ENCODE results near the gene GLMN.
A peak's percentile ranks its signal among the peaks of the same experiment; 100 is the strongest.

GLMN gene

GRCh38 chr1:92298573-92299476 lies at the start of gene GLMN, which contains the start of gene RPAP2:
Gene GLMN, minus strand, starts transcription at chr1:92298987. Its CDS starts 988 bp downstream, at chr1:92297999.
Gene RPAP2, plus strand, starts transcription at chr1:92299059. Its CDS starts 15 bp downstream, at chr1:92299074.
- peak; percentile 86 for DNase-seq

- no peak for DNase-seq
Observed at GRCh38 chr1:92346866-92347640, 48.3 kb upstream of the GLMN start.

- no peak for DNase-seq
Observed at GRCh38 chr1:92343061-92343460, 44.3 kb upstream of the GLMN start.

- no peak for DNase-seq
Observed at GRCh38 chr1:92342401-92342800, 43.6 kb upstream of the GLMN start.

- no peak for DNase-seq
Observed at GRCh38 chr1:92340154-92340553, 41.4 kb upstream of the GLMN start.

- no peak for DNase-seq
Observed at GRCh38 chr1:92333668-92334067, 34.9 kb upstream of the GLMN start.

GRCh38 chr1:92329347-92330129 lies 30.8 kb upstream of the GLMN start:
- peak; percentile 43 for DNase-seq

GRCh38 chr1:92327794-92328193 lies 29.0 kb upstream of the GLMN start:
- DNase-seq: no peak

GRCh38 chr1:92326681-92327080 lies 27.9 kb upstream of the GLMN start:
- no peak for DNase-seq

- DNase-seq: no peak
Observed at GRCh38 chr1:92324784-92325183, 26.0 kb upstream of the GLMN start.

GRCh38 chr1:92323473-92324453 lies 25.0 kb upstream of the GLMN start:
- no peak for DNase-seq

GRCh38 chr1:92317836-92318493 lies 19.2 kb upstream of the GLMN start:
- no peak for DNase-seq

GRCh38 chr1:92315766-92316599 lies 17.2 kb upstream of the GLMN start:
- DNase-seq: no peak

- no peak for DNase-seq
Observed at GRCh38 chr1:92314024-92314423, 15.2 kb upstream of the GLMN start.

- peak; percentile 10 for DNase-seq
Observed at GRCh38 chr1:92310185-92310597, 11.4 kb upstream of the GLMN start.

GRCh38 chr1:92307980-92308379 lies 9.2 kb upstream of the GLMN start:
- no peak for DNase-seq

- DNase-seq: no peak
Observed at GRCh38 chr1:92306020-92306419, 7.2 kb upstream of the GLMN start.

GRCh38 chr1:92301021-92301420 lies 2.2 kb upstream of the GLMN start:
- no peak for DNase-seq

GRCh38 chr1:92299477-92300150 lies 827 bp upstream of the GLMN start:
- DNase-seq: no peak

- DNase-seq: no peak
Observed at GRCh38 chr1:92298213-92298572, 594 bp downstream of the GLMN start.

Measured in fibroblast of skin of right biceps (primary cell).